ENCODE measurements around the gene CLEC16A. TPM values are rescaled to one million over a fixed set of nuclear protein-coding genes. Genes with fewer than 3 reads are reported as not detected.

Gene CLEC16A
- total RNA-seq, 4 donors from 2014 or later: 20.2 to 28.8 (median 22.8) TPM

DNA sequence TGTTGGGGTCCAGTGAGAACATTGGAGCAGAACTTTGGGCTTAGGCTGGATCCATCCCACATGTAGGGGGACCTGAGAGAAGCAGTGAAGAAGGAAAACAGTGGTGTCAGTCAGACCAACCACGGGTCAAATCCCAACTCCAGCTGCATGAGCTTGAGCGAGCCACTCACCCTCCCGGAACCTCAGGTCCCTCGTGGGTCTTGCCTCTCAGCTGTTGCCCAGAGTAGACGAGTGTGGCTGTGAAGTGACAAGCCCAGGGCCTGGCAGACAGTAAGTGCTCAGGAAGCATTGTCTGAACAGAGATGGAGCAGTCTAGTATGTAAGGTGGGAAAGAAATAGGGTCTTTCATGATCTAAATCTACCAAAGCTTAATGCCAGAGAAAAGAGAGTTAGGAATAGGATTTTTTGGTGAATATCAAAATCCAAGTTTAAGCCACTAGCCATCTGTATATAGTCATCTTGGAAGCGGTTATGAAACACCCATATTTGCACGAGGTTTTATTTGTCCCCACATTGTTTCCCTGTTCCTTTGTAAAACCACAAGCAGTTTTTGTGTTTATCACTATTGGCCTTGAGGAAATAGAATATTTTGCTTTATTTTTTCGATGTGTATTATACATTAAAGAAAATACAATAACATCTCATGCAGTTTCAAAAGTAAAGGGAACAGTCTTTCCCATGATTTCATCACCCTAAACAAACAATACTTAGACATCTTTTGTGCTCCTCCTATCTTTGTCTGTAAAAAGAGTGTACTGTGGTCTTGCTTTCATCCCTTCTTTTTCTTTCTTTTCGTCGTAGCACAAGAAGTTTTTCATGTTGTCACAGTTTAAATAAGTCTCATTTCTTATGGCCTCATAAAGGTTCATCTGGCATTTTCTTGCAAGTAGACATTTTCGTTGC lies 112.0 kb downstream of the CLEC16A start:
- TF ChIP-seq, protein P1, sequence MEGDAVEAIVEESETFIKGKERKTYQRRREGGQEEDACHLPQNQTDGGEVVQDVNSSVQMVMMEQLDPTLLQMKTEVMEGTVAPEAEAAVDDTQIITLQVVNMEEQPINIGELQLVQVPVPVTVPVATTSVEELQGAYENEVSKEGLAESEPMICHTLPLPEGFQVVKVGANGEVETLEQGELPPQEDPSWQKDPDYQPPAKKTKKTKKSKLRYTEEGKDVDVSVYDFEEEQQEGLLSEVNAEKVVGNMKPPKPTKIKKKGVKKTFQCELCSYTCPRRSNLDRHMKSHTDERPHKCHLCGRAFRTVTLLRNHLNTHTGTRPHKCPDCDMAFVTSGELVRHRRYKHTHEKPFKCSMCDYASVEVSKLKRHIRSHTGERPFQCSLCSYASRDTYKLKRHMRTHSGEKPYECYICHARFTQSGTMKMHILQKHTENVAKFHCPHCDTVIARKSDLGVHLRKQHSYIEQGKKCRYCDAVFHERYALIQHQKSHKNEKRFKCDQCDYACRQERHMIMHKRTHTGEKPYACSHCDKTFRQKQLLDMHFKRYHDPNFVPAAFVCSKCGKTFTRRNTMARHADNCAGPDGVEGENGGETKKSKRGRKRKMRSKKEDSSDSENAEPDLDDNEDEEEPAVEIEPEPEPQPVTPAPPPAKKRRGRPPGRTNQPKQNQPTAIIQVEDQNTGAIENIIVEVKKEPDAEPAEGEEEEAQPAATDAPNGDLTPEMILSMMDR (IDR thresholded peaks at IDR 0.05; ENCODE audit: low read depth): no peak

DNA sequence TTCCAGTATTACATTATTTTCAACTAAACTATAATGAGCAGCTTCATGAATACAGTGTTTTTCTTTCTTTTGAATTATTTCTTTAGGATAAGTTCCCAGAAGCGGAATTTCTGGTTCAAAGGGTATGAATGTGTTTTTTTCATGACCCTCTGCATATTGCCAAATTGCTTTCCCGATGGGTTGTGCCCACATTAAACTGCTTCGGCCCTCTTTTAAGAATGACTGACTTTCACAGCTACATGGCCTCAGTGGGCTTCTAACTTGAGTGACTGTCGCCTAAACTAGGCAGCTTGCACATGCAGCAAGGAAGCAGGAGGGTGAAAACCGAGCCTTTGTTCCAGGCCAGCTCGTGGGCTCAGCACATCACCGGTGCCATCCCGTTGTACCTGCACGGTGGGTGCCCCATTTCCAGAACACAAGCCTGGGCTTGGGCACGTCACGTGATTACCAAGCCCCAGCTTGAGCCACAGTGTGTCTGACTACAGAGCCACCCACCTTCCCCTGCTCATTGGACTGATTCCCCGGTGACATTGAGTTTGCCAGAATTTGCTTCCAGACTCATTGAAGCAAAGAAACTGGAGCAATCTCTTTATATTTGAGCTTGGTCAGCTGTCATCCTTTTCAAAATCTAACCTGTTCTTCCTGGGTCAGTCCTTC lies 112.8 kb downstream of the CLEC16A start:
- TF ChIP-seq, protein P1 (IDR thresholded peaks at IDR 0.05; ENCODE audit: low read depth): no peak

DNA sequence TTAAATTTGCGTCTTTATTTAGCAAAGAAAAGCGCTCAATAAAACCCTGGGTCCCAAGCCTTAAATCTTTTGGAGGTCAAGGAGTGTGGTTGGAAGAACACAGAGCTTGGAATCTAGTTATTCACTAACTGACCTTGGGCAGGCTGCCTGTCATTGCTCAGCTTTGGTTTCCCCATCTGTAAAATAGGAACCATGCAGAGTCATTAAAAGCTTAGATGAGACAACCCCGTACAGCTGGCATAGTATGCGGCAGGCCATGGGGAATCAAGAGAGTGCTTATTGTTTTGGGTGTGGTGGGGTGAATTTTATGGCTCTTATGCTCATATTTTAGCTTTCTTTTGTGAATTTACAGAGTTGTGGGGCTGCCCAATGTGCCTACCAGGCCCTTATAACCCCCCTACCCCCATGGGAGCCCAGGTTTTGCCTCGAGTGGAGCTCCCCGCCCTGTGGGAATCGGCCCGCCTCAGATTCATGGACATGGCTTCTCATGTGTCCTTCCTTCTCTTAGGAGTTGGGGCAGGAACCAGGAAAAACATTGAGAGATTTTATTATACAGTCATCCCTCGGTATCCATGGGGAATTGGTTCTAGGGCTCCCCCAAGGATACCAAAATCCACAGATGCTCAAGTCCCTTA lies 113.5 kb downstream of the CLEC16A start:
- TF ChIP-seq, protein P1 (IDR thresholded peaks at IDR 0.05; ENCODE audit: low read depth): no peak

DNA sequence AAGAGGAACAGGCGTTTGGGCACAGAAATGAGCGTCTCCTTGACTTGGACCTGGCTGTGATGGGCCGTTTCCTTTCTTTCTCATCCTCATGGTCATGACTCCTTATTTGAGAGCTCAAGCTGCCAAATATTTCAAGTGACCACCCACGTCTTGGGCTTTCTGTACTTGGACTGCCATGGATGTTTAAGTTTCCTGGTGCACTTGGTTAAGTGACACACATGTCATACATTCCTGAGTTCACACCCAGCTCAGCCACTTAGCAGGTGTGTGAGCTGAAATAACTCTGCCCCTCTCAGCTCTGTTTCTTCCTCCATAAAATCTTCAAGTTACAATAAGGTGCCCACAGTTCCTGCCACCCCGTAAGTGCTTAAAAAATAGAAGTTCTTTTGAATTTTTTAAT lies 114.5 kb downstream of the CLEC16A start:
- TF ChIP-seq, protein P1 (IDR thresholded peaks at IDR 0.05; ENCODE audit: low read depth): no peak

DNA sequence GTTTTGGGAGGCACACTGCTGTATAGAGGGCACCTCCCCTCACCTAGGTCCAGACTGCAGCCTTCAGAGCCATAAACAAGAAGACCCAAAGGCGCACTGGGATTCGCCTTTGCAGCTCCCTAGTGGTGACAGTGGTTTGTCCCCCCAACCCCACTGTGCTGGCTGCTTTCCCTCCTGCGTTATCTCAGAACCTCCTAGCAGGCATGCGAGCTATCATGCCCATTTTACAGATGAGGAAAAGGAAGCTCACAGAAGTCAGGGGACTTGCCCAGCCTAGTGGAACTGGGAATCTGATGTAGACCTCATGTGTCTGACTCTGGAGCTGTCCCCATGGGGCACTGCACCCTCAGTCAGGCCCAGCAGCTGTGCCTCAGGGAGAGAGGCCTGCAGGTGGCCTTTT lies 115.2 kb downstream of the CLEC16A start:
- TF ChIP-seq, protein P1 (IDR thresholded peaks at IDR 0.05; ENCODE audit: low read depth): no peak

DNA sequence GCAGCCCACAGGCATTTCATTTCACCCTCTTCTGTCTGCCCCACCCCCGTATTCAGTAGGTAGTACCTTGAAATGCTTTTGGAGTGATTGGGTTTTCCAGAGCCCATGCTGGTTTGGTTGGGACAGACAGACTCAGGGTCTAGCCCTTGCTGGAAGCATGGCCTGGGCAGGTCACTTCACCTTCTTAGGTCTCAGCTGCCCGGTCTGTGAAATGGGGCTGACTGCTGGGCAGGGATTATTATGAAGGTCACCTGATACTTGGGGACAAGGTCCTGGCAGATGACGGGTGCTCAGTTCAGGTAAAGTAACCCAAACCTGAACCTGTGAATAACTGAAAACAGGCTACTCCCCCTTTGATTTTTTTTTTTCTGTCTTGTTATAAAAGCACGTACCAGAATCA lies 116.0 kb downstream of the CLEC16A start:
- TF ChIP-seq, protein P1 (IDR thresholded peaks at IDR 0.05; ENCODE audit: low read depth): no peak

DNA sequence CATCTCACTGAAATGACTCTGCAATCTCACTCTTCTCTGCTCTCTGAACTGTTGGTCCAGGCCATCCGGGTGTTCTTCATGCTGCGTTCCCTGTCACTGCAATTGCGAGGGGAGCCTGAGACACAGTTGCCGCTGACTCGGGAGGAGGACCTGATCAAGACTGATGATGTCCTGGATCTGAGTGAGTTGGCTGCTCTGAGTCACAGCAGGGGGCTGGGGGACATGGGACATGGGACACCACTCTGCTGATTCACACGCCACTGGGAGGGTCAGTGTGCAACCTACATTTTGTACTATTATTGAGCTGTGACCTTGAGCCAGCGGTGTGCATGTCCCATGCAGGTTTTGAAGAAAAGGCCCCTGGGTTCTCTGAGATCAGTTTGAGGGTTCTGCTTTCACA lies 116.5 kb downstream of the CLEC16A start:
- TF ChIP-seq, protein P1 (IDR thresholded peaks at IDR 0.05; ENCODE audit: low read depth): no peak
